HG02885 (cell line): ENCODE results near the gene SBDS.
"Not testable (repeated sequence)": the region's sequence is repeated elsewhere in the genome, so short reads cannot be mapped to it uniquely, and the experiment has no call there.

Experiments
- ATAC-seq: cut with Tn5 transposase; IDR thresholded peaks from one replicate; pipeline ENCODE4 v1.9.1; 2021; ENCODE audit warnings: mild to moderate bottlenecking; ENCODE audit not compliant: unreplicated experiment, poor library complexity

SBDS gene

DNA sequence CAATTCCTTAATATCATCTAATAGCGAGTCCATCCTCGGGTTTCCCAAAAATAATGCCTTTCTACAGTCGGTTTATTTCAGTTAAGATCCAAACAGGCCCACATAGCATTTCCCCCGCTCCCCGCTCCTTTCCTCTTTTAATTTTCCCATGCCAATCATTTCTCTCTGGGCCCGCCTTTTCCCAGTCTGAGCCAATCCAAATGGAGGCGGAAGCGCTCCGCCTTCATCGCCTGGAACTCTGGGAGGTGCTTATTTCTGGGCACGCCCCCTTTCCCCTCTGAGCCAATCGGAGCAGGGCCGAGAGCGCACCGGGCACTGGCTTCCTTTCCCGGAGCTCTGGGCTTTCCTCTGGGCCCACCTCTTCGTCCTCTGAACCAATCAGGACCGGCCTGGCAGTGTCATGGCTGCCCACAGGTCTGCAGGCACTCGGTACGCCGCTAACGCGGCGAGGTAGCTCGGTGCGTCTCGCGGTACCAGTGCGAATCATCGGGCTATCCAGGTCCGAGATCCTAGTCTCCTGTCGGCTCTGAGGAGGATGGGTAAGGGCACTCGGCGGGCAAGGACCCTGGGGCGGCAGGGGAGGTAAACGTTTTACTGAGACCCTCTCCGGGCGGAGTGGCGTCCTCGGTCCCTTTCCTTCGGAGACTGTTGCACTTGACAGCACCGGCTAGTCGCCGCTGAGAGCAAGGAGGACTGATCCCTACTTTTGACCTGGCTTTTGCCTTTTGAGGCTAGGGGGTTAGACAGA lies 1.2 kb upstream of the SBDS start, which contains the start of gene TYW1:
TYW1 (plus strand) TSS at position 390 of the 748 bp plus-strand sequence; CDS start at position 536, 146 bp downstream.
- peak; percentile 90 for ATAC-seq

DNA sequence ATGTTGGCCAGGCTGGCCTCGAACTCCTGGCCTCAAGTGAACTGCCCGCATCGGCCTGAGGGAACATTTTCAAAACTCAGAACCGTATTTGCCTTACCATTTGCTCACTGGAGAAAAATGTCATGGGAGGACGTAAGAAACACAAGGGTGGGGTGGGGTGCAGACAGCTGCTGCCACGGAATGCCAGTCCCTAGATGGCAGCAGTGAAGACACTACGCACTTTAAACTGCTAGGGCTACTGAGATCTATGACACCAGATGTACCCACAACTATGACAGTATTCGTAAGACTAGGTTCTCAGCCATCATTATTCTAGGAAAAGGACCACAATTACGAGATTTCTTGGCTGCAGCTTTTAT lies 716 bp downstream of the SBDS start:
- ATAC-seq = peak; percentile 29

DNA sequence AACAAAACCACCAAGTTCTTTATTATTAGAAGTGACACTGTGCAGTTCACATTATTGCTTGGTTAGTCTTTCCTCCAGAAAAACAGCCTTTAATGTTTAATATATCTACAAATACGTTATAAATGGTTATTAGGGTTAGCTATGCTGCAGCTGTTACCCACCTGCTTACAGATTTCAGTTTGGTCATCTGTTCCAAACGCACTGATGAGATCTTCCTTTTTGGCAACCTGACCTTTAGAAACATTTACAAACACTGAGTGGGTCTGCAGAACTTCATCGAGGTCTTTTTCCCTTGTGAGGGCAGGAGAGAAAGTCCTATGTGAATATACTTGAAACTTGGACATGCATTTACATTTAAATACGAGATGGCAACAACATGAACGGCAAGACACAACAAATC lies 1.3 kb downstream of the SBDS start:
- not testable (repeated sequence) for ATAC-seq

DNA sequence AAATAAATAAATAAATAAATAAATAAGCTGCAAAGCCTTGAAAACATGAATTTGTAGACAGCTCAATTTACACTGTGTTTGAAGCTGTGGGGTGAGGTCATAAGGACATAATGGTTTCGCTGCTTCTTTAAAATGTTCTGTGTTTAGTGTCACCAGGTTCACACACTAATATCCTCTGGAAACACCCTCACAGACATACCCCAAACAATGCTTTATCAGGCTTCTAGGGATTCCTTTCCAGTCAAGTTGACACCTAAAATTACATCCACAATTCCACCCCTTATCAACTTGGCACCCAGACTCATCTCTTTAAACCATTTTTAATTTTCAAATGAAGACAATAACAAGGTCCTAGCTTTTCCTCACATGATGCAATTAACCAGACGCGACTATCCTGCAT lies 5.8 kb downstream of the SBDS start:
- not testable (repeated sequence) for ATAC-seq

DNA sequence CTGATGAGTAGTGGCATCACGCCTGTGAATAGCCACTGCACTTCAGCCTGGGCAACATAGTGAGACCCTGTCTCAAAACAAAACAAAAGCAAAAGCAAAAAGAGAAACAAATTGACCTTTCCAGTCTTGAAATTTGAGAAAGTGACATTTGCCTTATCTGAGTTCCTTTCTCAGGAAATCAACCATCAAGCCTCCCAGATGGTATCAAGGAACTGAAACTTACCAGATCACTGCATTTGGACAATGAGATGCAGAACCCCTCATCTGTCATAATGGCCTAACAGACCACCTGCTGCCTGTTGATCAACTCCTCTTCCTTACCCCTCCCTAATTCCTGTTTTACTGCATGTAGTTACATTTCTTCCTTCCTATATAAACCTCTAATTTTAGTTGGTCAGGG lies 15.1 kb downstream of the SBDS start:
- ATAC-seq = not testable (repeated sequence)

DNA sequence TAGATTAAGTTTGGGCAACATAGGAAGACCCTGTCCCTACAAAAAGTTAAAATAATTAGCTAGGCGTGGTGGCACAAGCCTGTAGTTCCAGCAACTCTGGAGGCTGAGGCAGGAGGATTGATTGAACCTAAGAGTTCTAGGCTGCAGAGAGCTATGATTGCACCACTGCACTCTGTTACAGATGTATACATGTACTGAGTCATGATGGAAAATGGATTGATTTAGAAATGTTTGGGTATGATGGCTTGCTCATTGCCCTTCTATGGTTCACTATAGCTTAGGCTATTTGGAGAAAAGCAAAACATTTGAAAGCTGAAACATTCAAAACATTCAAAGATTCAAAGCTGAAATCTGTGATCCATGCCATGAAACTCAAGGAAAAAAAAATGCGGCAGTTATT lies 16.4 kb downstream of the SBDS start:
- not testable (repeated sequence) for ATAC-seq

DNA sequence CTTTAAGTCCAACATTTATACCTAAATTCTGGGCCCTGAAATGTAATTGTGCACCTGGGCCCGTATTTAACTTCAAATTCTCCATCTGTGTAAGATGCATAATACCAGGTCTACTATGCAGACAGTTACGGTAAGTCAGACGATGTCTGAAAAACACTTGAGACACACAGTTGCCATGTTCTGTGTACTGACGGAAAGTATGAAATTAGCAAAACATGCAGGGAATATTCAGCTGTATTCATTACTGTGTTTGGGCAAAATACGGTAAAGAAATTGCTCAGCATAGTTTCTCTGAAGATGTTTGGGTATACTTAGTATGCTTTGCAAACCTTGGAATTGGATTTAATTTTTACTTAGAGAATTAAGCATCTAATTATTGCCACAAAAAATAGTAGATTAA lies 17.1 kb downstream of the SBDS start:
- ATAC-seq = not testable (repeated sequence)

DNA sequence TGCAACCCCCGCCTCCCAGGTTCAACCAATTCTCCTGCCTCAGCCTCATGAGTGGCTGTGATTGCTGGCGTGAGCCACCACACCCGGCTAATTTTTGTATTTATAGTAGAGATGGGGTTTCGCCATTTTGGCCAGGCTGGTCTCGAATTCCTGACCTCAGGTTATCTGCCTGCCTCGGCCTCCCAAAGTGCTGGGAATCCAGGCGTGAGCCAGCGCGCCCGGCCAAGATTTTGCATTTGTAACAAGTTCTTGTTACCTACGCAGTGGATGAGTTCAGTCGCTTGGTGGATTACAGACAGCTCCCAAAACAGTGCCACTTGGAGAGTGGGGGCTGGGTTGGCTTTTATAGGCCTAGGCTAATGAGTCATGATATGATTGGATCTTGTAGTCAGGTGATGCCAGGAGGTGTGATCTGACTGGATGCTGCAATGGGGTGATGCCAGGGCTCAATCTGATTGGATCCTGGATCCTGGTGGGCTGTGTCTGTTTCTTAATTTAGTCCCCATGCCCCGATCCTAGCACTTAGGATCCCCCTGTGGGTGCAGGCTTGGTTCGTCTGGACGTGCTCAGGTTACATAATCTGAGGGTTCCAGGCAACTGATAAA lies 20.3 kb downstream of the SBDS start:
- ATAC-seq = no peak

DNA sequence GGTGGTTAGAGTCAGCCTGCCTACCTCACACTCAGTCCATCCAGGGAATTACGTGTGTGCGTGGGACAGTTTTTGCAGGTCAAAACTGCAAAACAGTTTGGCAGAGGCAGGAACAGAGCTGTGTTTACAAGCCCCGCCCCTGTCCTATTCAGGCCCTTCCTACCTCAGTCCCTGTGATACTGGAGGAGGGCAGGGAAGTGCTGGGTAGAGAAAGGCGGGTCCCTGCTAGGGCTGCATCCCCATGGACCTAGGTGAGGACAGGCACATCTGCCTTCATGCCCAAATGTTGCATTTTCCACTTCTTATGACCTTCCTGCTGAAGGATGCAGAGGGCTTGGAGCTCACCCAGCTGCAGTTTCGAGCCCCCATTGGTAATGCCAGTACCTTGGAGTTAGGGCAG lies 25.1 kb downstream of the SBDS start:
- ATAC-seq = no peak

DNA sequence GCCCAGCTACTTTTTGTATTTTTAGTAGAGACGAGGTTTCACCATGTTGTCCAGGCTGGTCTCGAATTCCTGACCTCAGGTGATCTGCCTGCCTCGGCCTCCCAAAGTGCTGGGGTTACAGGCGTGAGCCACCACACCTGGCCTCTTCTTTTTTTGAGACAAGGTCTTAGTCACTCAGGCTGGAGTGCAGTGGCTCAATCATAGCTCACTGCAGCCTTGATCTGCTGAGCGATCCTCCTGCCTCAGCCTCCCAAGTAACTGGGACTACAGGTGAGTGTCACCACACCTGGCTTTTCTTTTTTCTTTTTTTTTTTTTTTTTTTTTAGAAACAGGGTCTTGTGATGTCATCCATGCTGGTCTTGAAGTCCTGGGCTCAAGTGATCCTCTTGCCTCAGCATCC lies 26.4 kb downstream of the SBDS start:
- ATAC-seq = not testable (repeated sequence)

DNA sequence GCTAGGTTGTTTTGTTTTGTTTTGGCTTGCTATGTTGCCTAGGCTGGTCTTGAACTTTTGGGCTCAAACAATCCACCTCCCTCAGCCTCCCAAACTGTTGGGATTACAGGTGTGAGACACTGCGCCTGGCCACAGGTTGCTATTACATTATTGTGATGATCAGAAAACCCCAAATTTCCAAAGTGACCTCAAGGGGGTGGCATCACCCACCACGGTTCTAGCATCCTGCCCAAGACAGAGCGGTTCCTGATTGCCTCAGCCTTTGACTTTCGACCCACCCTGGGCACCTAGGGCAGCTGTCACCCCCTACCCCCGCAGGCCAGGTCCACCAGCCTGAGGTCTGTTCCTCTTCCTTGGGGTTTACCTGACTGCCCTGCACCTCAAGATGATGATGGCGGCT lies 28.4 kb downstream of the SBDS start:
- ATAC-seq = no peak

DNA sequence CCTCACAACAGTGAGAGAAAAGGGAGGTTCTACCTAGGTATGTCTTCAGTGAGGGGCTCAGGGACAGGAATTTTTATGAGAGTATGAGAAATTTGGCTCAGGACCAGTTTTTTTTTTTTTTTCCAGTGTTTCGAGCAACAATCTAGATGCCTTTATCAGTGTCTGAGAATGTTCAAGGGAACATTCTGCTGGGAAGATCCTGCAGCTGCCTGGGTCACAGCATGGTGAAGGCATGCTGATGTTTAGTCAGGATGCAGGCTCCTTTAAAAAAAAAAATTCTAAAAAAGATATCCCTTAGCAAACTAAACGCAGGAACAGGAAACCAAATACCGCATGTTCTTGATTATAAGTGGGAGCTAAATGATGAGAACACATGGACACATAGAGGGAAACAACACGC lies 31.0 kb downstream of the SBDS start:
- no peak for ATAC-seq

DNA sequence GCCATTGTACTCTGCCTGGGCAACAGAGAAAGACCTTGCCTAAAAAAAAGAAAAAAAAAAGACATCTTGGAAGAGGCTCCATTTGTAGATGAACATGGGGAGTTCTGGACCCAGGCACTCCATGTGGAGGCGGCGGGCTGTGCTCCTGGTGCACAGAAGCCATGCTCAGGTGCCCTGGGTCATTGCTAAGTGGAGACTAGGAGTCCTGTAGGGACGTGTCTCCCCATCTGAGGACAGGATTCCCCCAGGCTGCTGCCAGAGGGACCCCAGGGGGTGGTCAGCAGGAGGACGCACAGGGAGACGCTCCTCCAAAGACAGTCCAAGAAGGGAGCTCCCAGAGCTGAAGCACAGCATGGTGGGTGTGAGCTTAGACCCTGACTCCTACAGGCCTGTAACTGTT lies 34.3 kb downstream of the SBDS start:
- ATAC-seq = no peak

DNA sequence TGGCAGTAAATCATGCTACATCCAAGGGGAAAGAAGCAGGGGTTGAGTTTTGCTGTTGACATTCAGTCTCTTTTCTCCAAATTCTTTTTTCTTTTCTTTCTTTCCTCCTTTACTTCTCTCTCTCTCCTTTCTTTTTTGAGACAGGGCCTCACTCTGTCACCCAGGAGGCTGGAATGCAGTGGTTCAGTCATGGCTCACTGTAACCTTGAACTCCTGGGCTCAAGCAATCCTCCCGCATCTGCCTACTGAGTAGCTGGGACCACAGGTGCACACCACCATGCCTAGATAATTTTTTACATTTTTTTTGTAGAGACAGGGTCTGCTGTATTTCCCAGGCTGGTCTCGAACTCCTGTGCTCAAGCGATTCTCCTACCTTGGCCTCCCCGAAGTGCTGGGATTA lies 35.2 kb downstream of the SBDS start:
- no peak for ATAC-seq

DNA sequence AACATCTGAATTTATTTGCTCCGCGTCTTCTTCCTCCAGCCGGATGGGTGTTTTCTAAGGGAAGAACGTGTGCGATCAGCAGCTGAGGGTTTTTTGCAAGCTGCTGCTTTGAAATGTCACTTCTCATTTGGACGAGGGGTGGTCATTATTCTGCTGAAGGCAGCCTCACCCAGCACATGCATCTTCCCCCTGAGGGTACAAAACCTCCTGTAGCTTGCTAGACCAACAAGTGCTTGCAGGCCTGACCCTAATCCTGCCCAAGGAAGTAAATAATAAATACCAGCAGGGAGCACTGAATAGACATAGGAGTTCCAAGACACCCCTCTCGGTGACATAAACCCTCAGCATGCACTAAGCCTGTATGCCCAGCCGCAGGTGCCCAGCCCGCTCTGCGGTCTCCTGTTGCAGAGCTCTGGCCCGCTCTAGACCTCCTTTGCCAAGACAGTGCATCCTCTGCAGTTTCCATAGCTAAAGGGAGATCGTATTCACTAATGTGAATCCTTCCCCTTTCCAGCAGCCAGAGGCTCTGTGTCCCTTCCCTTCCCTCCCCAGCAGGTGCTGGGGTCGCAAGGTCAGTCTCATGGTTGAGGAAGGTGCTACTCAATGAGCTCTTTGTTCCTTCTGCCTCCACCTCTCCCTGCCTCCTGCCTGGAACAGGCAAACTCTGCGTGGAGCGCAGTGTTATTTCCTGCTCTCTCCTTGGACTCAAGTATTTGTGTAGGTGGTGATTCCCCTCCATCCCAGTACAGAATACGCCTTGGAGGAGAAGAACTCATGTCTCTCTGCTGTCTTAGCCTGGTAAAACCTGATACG lies 36.6 kb downstream of the SBDS start:
- ATAC-seq = no peak

DNA sequence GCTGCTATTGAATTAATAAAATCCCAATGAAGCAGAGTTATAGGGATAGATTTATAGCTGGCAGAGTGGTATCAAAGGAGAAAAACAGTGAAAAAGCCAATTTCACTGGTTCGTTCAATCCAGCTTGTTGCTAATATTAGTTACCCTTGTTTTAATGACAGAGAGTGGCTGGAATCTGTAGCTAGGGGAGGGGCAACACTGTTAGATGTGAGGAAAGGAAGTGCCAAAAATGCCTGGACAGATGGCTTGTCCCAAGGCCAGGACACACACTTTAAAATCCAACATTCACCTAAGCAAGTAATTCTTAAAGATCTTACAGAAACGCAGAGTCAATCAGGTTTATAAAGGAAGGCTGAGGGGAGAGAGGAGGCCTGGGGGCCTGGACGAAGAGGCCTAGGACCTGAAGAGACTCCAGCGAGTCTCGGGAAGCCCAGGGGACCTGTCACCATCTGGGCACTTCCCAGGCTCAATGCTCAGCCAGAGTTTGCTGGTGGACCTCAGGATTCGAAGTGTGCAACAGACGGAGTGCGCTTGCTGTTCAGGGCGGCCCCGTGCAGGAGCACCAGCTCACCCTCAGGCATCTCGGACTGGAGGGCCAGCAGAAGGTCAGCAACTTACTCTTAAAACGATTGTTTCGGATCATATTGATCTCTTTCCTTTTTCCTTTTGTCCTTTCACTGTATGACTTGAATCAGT lies 37.6 kb downstream of the SBDS start:
- ATAC-seq = no peak

DNA sequence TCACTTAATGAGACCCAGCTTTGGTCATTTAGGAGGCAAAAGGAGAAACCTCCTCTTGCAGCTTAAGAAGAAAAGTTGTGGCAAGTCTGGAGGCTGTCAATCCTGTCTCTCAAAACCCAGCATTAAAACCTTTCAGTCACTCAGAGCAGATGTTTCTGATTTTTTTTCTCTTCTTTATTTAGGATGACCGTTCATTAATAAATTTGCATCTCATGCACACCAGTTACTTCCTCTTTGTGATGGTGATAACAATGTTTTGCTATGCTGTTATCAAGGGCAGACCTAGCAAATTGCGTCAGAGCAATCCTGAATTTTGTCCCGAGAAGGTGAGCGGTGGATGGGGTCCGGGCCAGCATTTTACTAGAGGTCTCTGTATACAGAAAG lies 42.4 kb downstream of the SBDS start:
- ATAC-seq = no peak

DNA sequence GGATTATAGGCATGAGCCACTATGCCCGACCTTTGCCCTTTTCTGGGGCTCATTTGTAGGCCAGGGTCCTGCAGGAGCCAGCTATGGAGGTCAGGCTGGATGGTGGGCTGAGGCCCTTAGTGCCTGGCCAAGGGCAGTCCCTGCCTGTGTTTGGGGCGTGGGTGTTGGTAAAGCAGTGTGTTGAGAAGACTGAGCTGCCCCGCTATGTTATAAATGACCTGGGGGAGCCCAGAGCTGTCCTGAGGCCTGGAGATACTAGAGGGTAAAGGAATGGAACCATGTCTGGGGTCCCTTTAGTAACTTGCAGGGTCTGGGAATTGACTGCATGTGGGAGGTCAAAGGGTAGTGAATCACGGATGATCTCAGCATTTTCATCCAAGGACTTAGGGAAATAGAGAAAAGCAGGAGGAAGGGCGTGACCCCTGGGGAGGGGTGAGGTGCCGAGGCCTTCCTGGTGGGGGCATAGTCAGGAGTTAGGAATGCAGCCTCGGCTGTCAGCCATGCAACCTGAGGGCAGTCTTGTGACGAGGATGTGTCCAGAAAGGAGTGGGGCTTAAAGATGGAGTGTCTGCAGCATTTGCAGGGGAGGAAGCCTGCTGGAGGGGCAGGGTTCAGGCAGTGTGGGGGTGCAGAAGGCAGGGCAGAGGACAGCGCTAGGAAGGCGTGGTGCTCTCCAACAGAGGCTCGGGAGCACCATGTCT lies 42.9 kb downstream of the SBDS start:
- ATAC-seq = no peak

DNA sequence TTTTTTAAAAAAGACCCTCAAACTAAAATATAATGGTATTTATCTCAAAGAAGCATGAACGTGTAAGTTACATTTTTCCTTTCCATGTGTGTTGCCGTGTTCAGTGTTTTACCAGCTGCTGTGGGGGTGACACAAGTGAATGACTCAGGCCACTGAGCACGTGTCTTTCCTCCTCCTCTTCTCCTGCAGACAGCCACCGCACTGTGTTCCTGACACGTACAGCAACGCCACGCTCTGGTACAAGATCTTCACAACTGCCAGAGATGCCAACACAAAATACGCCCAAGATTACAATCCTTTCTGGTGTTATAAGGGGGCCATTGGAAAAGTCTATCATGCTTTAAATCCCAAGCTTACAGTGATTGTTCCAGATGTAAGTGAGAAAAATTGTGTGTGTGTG lies 44.6 kb downstream of the SBDS start:
- ATAC-seq = no peak

DNA sequence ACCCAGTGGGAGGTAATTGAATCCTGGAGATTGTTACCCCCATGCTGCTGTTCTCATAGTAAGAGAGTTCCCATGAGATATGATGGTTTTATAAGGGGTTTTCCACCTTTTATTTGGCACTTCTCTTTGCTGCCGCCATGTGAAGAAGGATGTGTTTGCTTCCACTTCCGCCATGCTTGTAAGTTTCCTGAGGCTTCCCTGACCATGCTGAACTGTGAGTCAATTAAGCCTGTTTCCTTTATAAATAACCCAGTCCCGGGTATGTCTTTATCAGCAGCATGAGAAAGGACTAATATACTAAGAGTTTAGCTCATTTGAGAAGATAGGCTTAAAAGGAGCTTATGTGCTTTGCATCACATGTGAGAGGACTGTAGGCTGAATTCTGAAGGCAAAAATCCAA lies 45.1 kb downstream of the SBDS start:
- ATAC-seq = no peak
